NCI-H1436 (cell line): ENCODE results near the gene FNDC3B.

Experiments used
- DNase-seq: peaks from one replicate; lab custom pipeline; 2025; lab: John Stamatoyannopoulos, UW

Gene FNDC3B

DNA sequence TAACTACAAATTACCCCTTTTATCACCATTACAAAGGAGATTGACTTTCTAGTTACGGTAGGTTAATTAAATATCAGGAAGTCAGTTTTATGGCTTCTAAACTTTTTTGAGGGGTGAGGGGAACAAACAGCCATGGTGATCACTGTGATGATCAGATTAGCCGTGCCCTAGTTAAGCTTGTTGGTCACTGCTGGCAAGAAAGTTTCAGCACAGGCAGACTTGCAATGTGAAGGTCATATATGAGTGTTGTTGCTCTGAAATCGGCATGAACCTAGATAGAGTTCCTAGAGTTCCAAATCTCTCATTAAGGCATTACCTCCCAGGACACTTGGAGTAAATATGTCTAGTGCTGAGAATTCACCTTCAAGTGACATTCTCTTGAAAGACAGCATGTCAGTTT lies 252.3 kb downstream of the FNDC3B start:
- DNase-seq = no peak

GRCh38 chr3:172292422-172292821 lies 253.0 kb downstream of the FNDC3B start:
- DNase-seq = no peak

DNA sequence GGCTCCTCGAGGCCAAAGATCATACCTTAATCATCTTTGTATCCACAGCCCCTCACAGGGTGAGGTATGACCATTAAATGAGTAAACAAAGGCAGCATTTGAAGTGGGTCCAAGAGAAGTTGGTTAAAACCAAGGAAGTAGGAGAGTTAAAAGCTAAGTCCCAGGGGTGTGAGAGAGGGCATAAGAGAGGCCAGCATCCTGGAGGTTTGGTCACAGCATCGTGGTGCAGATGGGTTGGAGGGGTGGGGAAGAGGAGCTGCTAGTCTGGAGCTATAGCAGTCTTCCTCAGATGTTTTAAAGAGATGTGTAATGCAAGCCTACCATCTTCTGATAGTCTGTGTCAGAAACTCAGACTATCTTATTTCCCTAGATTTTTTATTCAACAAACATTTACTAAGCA lies 253.7 kb downstream of the FNDC3B start:
- DNase-seq = no peak

- DNase-seq = no peak
These were observed 254.9 kb downstream of the FNDC3B start for GRCh38 chr3:172294223-172294806.

DNA sequence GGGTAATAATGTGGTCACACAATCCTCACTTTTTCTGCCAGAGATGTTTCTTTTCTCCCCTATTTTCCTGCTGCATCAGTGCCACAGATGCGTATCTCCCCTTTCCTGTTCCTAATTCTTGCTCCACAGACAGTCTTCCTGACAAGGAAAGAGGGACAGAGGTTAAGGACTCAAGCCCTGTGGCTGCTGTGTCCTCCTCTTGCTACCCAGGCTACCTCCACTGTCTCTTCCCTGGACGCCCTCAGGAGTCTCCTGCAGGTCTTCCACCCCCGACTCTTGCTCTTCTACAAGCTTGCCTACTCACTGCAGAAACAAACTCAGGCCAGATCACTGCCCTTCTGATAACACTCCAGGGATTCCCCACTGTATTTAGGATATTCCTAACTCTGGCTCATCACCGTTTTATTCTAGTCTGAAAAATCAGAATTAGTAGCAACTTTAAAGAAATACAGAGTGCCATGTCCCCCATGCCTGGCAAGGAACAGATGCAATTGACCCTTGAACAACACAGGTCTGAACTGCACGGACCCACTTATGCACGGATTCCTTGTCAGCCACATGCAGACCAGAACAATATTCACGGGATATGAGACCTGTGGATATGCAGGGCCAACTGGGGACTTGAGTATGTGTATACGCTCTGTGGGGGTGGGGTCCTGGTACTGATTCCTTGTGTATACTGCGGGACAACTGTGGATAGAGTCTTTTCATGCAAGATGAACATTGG lies 257.0 kb downstream of the FNDC3B start:
- no peak for DNase-seq

- no peak for DNase-seq
These were observed 257.6 kb downstream of the FNDC3B start for GRCh38 chr3:172296975-172297332.

DNA sequence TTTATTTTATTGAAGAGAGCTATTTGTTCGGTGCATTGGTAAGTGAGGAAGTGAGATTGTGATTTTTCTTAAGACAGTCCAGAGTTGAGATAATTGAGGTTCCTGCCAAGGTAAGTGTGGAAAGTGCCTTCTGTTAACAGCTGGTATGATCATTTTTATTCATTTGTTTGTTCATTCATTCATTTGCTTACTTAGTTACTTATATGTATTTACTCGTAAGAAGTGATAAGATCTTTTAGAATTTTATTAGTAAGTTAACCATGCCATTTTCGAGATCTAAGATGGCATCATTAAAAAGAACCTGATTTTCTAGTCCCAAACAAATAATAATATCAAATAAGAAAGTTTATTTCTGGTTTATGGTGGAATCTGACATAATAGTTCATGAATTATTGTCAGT lies 258.9 kb downstream of the FNDC3B start:
- no peak for DNase-seq

GRCh38 chr3:172300187-172300586 lies 260.8 kb downstream of the FNDC3B start:
- DNase-seq = no peak

- DNase-seq = no peak
These were observed 261.5 kb downstream of the FNDC3B start for GRCh38 chr3:172300862-172301261.

DNA sequence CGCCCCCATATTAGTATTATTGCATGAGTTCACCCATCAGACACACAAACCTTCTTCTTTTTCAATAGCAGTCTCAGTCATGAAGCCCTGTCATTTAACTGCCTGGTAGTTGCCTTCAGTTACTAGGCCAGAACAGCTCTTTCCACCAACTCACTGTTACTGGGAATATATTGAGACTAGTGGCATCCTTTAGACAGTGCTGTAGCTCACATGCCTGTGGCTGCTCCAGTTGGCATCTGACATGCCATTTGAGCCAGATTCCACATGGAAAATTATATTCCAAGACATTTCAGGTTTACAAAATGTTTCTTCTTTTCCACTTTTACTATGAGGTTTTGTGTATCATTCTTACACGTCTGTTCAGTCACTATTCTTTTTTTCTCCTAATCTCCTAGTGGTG lies 262.8 kb downstream of the FNDC3B start:
- DNase-seq = no peak

- no peak for DNase-seq
These were observed 263.8 kb downstream of the FNDC3B start for GRCh38 chr3:172303181-172303580.

DNA sequence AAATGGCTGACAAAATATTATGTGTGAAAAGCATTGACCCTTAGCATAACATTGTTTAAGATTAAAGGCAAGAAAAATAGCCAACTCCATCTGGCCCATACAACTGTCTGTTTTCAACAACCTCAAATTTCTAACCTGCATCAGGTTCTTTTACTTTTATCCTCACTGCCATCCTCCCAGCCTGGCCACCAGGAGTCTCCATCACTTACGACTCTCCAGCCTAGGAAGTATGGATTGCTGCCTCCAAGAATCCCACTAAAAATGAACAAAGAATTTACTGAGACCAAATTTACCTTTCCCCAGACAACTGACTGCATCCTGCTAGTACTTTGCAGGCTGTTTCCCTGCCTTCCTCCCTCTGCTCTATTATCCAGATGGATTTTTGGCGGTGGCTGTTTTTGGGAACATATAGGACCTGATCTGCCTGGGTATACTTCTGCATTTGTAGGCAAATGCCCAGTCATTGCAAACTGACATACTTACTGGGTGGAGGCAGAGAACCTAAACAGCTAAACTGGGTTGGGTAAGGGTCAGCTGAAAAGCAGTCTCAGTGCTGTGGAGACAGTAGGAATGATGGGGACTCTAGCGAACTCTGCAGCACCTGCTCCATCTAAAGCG lies 264.7 kb downstream of the FNDC3B start:
- no peak for DNase-seq

DNA sequence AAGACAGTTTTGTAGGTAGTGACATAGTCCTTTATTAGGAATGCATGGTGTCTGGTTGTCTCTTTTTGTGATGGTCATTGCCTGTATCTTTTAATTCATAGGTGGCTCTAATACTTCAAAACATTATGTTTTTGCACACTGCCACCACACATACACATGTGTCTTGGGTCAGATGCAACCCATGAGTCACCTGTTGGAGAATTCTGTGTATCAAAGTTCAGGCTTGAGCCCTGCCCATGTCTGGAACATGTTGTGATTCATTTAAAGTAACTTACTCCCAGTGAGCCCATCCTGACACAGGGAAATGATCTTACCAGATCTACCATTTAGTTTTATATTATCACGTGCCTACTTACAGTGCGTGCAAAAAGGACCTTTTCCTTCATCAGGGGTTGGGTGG lies 266.2 kb downstream of the FNDC3B start:
- no peak for DNase-seq

DNA sequence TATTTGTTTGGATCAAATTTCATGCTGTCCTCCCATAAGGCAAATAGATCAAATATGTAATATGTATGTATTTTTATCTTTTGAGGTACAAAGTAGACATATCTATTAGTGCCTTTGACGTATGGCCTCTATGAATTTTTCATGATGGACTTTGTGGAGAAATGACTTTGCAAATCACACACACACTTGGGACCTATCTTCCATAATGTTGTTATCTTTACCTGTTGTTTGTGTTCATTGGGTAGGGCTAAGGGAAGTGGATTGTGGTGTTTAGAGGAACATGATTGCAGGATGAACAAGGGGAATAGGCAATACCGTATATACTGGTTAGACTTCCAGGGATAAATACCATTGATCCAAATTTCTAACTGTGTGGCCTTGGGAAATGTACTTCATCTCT lies 266.6 kb downstream of the FNDC3B start:
- DNase-seq = no peak

DNA sequence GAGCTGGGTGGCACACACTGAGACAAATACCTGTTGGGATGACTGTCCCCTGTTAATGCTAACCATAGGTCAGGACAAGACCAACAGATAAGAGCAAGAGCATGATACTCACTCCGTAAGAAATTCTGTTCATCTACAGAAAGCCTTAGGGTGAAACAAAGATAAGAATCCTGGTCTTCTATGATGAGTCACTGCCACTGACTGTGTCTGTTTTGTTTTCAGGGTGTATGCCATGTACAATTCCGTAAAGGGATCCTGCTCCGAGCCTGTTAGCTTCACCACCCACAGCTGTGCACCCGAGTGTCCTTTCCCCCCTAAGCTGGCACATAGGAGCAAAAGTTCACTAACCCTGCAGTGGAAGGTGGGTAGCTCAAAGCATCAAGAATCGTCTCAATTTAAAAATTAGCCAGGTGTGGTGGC lies 267.8 kb downstream of the FNDC3B start:
- no peak for DNase-seq

- DNase-seq = no peak
These were observed 269.7 kb downstream of the FNDC3B start for GRCh38 chr3:172309059-172309458.

GRCh38 chr3:172309741-172310427 lies 270.5 kb downstream of the FNDC3B start:
- DNase-seq = no peak

DNA sequence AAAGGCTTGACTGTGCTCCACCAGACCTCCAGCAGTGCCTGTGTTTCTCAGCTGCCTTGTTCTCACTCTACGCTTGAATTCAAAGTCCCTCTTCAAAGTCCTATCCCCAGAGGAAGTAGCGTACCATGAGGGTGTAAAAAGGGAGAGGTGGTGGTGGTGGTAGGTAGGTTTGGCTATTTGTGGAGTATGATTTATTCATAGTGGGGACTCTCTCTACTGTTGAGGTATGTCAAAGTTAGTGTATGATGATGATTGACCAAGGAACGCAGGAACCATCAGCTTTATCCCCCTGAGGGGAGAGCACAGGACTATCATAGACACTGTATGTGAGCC lies 271.0 kb downstream of the FNDC3B start:
- no peak for DNase-seq

GRCh38 chr3:172311217-172311616 lies 271.8 kb downstream of the FNDC3B start:
- no peak for DNase-seq

DNA sequence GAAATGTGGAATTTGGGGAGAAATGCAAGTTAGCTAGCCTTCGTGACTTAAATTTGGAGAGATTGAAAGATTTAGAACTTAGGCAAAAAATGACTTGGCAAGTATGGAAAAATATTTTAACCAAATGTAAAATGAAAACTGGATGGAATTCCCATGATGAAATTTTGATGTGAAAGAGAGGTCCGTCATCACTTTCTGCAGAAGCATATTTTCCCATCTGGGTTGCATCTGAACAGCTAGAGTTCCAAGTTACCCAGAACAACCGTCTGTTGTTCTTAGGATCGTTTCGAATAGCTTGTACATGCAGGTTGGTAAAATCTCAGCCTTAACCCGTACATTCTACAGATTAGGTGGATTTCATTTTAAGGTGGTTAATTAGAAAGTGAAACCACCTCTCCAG lies 272.6 kb downstream of the FNDC3B start:
- DNase-seq = no peak

DNA sequence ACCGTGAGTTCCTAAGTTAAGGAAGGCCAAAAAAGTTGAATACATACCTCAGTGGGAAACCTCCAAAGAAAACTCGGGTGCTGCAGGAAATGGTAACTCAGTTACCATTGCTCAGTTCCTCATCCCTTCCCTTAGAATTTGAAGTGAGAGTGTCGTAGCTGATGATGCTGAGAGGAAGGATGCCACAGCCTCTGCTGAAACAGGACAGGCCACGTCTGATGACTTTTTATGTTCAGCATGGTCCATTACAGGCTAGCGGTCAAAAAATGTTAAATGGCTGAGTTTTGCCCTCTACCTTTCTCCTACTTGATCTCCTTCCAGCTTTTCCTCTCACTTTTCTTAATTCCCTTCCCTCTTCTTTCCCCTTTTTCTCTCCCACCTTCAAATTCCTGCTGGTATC lies 273.3 kb downstream of the FNDC3B start:
- no peak for DNase-seq

GRCh38 chr3:172313671-172314070 lies 274.3 kb downstream of the FNDC3B start:
- no peak for DNase-seq

DNA sequence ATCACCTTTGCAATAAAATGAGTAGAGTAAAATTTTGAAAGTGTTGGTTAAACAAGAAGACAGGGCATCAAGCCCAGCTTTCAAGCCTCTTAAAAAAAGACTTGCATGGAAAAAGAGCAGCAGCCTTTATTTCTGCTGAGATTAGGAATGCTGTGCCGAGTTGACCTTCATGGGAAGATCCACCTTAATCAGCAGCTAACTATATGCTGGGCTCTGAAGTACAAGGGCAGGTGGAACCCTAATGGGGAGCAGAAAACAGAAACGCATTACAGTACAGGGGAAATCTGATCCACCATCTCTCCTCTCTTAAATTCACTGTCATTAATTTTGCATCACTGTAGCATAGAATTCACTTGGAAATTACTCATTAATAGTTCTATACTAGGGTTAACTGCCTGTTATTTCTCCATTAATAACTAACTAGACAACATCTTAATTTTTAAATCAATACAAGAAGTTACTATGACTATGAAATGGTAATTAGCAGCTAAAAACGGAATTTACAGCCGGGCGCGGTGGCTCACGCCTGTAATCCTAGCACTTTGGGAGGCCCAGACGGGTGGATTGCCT lies 275.3 kb downstream of the FNDC3B start:
- no peak for DNase-seq
